LNCAP (cell line): Measurements from ENCODE around the gene SYNGR4.

ENCODE experiments used
- CTCF ChIP-seq: fragments of 450-650 bp; IDR thresholded peaks from 2 replicates; pipeline ENCODE4 v1.5.1; 2017; ENCODE audit warnings: mild to moderate bottlenecking

SYNGR4 gene

DNA sequence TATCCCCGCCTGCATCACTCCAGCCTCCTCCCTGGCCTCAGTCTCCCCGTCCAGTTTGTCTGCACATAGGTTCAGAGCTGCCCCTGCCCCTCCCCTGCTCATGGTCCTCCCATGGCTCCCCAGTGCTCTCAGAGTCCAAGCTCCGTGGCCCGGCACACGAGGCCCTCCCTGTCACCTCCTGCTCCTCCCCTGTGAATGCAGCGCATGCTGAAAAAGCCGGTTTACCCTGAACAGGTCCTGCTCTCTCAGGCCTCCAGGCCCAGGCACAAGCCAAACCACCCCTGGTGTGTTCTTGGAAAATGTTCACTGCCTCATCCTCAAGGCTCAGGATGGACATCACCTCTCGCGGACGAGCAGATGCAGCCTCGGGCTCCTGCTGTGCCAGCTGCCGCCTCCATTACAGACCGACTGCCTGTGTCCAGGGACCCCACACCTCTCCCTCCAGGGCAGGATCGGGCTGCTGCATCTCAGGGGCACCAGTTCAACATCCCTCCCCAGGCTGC lies 25.9 kb upstream of the SYNGR4 start:
- no peak for TF ChIP-seq CTCF

GRCh38 chr19:48338802-48339503 lies 25.2 kb upstream of the SYNGR4 start:
- no peak for TF ChIP-seq CTCF

- TF ChIP-seq CTCF: no peak
Observed at GRCh38 chr19:48340995-48341394, 23.2 kb upstream of the SYNGR4 start.

- no peak for TF ChIP-seq CTCF
Observed at GRCh38 chr19:48341515-48342413, 22.4 kb upstream of the SYNGR4 start.

DNA sequence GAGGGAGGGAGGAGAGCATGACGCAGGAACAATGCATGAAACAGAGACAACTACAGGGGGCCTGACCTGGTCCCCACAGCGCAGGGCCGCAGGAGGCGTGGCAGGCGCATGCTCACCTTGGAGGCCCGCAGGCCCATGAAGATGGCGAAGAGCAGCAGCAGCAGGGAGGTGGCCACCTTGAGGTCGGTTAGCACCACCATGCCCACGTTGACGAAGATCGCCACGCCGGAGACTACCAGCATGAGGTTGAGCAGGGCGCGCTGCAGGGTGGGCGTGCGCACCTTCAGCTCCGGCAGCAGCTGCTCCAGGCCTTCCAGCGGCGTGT lies 21.8 kb upstream of the SYNGR4 start:
- no peak for TF ChIP-seq CTCF

DNA sequence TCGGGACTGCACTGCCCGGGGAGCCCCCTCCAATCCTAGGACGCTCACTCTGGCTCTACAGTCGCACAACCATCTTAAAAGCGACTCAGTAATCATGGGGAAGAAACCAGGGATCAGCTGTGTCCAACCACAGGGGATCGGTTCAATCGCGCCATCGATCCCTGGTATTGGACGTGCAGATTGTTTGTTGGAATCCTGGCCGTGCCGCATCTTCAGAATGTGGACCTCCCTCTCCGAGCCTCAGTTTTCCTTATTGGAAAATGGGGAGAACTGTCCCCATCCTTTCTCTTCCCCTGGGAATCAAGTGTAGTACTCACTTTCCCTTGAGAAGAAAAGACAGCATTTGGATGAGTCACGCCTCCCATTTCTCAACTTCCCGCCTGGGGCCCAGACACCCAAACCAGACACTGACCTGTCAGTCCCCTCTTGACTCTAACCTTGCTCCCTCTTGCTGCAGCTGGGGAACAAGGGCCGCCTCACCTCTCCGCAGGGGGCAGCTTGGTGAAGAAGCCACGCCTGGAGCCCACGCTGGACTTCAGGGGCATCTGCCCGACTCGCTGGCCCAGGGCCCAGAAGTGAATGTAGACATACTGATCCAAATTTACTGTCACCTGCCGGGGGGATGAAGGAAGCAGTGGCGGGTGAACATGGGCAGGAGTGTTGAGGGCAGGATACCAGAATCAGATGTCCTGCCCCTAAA lies 21.2 kb upstream of the SYNGR4 start:
- TF ChIP-seq CTCF: no peak

DNA sequence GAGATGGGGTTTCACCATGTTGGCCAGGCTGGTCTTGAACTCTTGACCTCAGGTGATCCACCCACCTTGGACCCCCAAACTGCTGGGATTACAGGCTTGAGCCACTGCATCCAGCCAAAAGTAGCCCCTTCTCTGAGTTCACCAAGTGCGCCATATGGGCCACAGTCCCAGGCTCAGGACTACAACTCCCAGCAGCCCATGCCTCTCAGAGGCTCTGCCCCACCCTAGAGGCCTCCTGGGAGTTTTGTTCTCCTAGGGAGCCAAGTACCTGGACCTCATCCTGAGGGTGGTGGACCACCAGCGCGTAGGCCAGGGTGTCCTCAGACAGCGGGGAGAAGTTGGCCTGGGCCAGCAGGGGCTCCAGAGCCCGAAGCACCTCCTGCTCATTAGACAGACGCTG lies 19.3 kb upstream of the SYNGR4 start:
- TF ChIP-seq CTCF: no peak
